DND-41 (cell line): ENCODE results near the gene XK.

ENCODE experiments used
- ATAC-seq: fragments of 200-7000 bp; cut with Tn5 transposase; 3 replicates; pipeline ENCODE4 v1.9.1; 2021; ENCODE audit warnings: low read depth; ENCODE audit not compliant: insufficient read depth
- DNase-seq: peaks from one replicate; pipeline ENCODE4 v3.0.0-alpha.2; 2020
- H2AFZ ChIP-seq: 2 replicates; pipeline ENCODE4 v1.6.0; 2012; ENCODE audit warnings: low read depth, low read length
- H3K27ac ChIP-seq: 2 replicates; pipeline ENCODE4 v1.5.1; 2012; ENCODE audit warnings: low read length, inconsistent platforms
- H3K27me3 ChIP-seq: fragments of 200-600 bp; sonication (generic); 2 replicates; pipeline ENCODE4 v1.6.0; 2012; ENCODE audit warnings: low read length, mild to moderate bottlenecking, inconsistent platforms; ENCODE audit not compliant: insufficient read depth, poor library complexity
- H3K36me3 ChIP-seq: 2 replicates; pipeline ENCODE4 v1.5.1; 2012; ENCODE audit warnings: low read length, inconsistent platforms; ENCODE audit not compliant: insufficient read depth
- H3K4me1 ChIP-seq: 2 replicates; pipeline ENCODE4 v1.5.1; 2012; ENCODE audit warnings: mild to moderate bottlenecking, low read length; ENCODE audit not compliant: insufficient read depth
- H3K4me2 ChIP-seq: 2 replicates; pipeline ENCODE4 v1.6.0; 2012; ENCODE audit warnings: mild to moderate bottlenecking, moderate library complexity, low read length, inconsistent platforms; ENCODE audit not compliant: insufficient read depth
- H3K4me3 ChIP-seq, 2 experiments: fragments of 200-600 bp in 1 of 2; shearing (Covaris generic) in 1 of 2; 2 replicates each; pipeline ENCODE4 v1.5.1; 2012 to 2016; ENCODE audit warnings: inconsistent platforms in 2 of 2, low read length in 2 of 2, mild to moderate bottlenecking in 2 of 2, low read depth in 1 of 2, moderate library complexity in 1 of 2
- H3K79me2 ChIP-seq: 2 replicates; pipeline ENCODE4 v1.6.0; 2012; ENCODE audit warnings: low read length, inconsistent platforms; ENCODE audit not compliant: insufficient read depth
- H3K9ac ChIP-seq: 2 replicates; pipeline ENCODE4 v1.6.0; 2012; ENCODE audit warnings: low read depth, mild to moderate bottlenecking, inconsistent platforms, low read length, moderate library complexity
- H3K9me3 ChIP-seq: 2 replicates; pipeline ENCODE4 v1.5.1; 2012; ENCODE audit warnings: low read length, moderate library complexity, mild to moderate bottlenecking, inconsistent platforms; ENCODE audit not compliant: insufficient read depth, severe bottlenecking
- H4K20me1 ChIP-seq: 2 replicates; pipeline ENCODE4 v1.6.0; 2012; ENCODE audit warnings: low read length; ENCODE audit not compliant: insufficient read depth
- EZH2 ChIP-seq: IDR thresholded peaks from 3 replicates; pipeline ENCODE4 v1.6.1; 2012; ENCODE audit warnings: borderline replicate concordance, low read depth, mild to moderate bottlenecking, moderate library complexity, low read length, inconsistent platforms; ENCODE audit not compliant: severe bottlenecking
- TF ChIP-seq, protein P1 (sequence below): IDR thresholded peaks from 2 replicates; pipeline ENCODE4 v1.5.1; 2012; ENCODE audit warnings: borderline replicate concordance, low read length, moderate library complexity, mild to moderate bottlenecking; ENCODE audit not compliant: poor library complexity, severe bottlenecking; ENCODE audit errors: extremely low read depth

Gene XK

DNA sequence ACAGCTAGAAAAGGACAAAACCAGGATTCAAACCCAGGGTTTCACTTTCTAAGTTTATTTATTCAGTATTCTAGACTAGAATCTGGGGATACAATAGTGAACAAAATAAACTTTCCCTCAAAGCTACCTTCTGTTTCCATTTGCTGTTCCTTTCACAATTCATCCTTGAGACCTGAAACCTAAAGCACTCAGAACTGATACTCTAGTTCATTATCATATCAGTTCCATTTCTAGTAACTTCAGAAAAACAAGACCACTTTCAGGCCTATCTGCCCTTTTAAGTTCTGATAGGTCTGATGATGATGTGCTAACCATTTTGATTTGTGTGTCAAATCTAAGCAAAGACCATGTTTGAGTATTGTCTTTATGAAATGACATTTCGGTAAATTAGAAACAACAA, 7.8 kb upstream of the XK start:
- H2AFZ ChIP-seq: no peak overlapping the region
- DNase-seq: no peak

DNA sequence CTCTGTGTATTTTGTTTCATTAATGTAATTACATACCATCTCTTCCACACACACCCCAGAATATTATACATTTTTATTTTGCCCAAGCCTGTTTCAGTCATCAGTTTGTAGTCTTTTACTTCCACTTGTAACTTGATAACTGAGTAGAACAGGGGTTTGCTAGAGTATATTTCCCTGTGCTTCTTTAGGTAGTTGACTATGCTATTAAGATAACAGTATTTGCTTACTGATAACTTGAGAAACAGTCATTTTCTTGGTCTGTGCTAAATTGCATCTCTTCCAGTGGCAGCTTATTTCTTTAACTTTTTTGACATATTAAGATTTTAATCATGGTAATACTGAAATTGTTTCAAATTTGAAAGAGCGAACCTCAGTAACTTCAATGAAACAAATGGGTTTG, 7.0 kb upstream of the XK start:
- TF ChIP-seq, protein P1, sequence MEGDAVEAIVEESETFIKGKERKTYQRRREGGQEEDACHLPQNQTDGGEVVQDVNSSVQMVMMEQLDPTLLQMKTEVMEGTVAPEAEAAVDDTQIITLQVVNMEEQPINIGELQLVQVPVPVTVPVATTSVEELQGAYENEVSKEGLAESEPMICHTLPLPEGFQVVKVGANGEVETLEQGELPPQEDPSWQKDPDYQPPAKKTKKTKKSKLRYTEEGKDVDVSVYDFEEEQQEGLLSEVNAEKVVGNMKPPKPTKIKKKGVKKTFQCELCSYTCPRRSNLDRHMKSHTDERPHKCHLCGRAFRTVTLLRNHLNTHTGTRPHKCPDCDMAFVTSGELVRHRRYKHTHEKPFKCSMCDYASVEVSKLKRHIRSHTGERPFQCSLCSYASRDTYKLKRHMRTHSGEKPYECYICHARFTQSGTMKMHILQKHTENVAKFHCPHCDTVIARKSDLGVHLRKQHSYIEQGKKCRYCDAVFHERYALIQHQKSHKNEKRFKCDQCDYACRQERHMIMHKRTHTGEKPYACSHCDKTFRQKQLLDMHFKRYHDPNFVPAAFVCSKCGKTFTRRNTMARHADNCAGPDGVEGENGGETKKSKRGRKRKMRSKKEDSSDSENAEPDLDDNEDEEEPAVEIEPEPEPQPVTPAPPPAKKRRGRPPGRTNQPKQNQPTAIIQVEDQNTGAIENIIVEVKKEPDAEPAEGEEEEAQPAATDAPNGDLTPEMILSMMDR: no peak
- TF ChIP-seq EZH2: no peak
- no peaks in the 10 kb centered on the region for H4K20me1 ChIP-seq
- H3K27me3 ChIP-seq: no peaks in the 10 kb centered on the region
- no peaks in the 10 kb centered on the region for H3K79me2 ChIP-seq
- ATAC-seq: no peak
- no peaks in the 10 kb centered on the region for H3K36me3 ChIP-seq
- no peak overlapping the region for H3K27ac ChIP-seq
- H3K9ac ChIP-seq: no peak overlapping the region
- no peaks in the 10 kb centered on the region for H3K4me1 ChIP-seq
- no peaks in the 10 kb centered on the region for H3K9me3 ChIP-seq
- no peak overlapping the region for H3K4me2 ChIP-seq
- no peak overlapping the region for H3K4me3 ChIP-seq
- H2AFZ ChIP-seq: no peak overlapping the region
- DNase-seq: no peak

More for the DNA sequence above, 7.8 kb upstream of the XK start:
- H3K27me3 ChIP-seq: no peaks in the 10 kb centered on the region
- no peak for ATAC-seq
- no peaks in the 10 kb centered on the region for H3K9me3 ChIP-seq
- no peaks in the 10 kb centered on the region for H3K4me1 ChIP-seq
- no peaks in the 10 kb centered on the region for H4K20me1 ChIP-seq
- H3K79me2 ChIP-seq: no peaks in the 10 kb centered on the region
- no peak overlapping the region for H3K27ac ChIP-seq
- H3K36me3 ChIP-seq: no peaks in the 10 kb centered on the region
- no peak for TF ChIP-seq EZH2
- TF ChIP-seq, protein P1: no peak
- H3K4me3 ChIP-seq: no peak overlapping the region
- no peak overlapping the region for H3K9ac ChIP-seq
- no peak overlapping the region for H3K4me2 ChIP-seq

DNA sequence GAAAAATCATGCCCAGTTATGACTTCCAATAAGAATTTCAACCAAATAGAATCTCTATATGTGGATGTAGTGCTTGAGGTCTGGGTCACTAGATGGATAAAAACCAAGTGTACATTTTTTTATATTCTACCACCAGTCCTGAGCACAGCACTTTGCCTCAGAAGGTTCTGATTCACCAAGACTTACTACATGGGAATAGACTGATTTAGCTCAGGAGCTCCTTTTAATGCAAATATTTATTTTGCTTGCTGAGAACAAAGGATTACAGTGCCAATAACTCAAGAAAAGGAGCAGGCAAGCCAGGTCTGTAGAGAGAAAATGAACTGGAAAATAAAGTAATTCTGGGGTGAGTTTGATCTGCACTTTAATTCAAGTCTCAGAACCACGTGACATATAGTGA, 6.4 kb upstream of the XK start:
- no peak for ATAC-seq
- no peaks in the 10 kb centered on the region for H3K79me2 ChIP-seq
- H2AFZ ChIP-seq: no peak overlapping the region
- no peak overlapping the region for H3K27ac ChIP-seq
- H3K4me1 ChIP-seq: no peaks in the 10 kb centered on the region
- no peak overlapping the region for H3K4me2 ChIP-seq
- H3K9ac ChIP-seq: no peak overlapping the region
- TF ChIP-seq EZH2: no peak
- TF ChIP-seq, protein P1: no peak
- H3K36me3 ChIP-seq: no peaks in the 10 kb centered on the region
- DNase-seq: no peak
- no peaks in the 10 kb centered on the region for H4K20me1 ChIP-seq
- no peaks in the 10 kb centered on the region for H3K27me3 ChIP-seq
- no peak overlapping the region for H3K4me3 ChIP-seq
- H3K9me3 ChIP-seq: no peaks in the 10 kb centered on the region

DNA sequence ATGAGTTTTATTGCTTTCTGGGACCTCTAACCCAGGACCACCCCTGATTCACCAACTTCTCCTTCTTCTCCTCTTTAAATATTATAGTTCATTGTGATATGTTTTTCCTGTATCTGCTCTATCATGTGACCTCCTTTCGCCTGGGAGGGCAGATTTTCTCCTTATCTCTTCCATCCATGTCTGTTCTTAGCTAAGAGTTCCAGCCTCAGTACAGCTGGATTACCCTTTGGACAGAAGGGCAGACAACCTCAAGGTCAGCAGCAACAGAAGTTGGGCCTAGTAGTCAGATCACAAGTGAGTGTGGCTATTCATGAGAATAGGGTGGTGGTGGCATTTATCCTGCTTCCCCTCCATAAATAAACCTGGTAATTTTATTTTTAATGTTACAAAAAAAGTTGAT, 5.7 kb upstream of the XK start:
- Histone ChIP-seq H3K9ac (no peak overlapping the region), H3K4me1 (no peaks in the 10 kb centered on the region), H4K20me1 (no peaks in the 10 kb centered on the region), H3K9me3 (no peaks in the 10 kb centered on the region), H3K4me3 (no peak overlapping the region), H3K4me2 (no peak overlapping the region), H3K27ac (no peak overlapping the region), H3K27me3 (no peaks in the 10 kb centered on the region), H3K79me2 (no peaks in the 10 kb centered on the region), H2AFZ (no peak overlapping the region), H3K36me3 (no peaks in the 10 kb centered on the region)
- no peak for TF ChIP-seq EZH2
- TF ChIP-seq, protein P1: no peak
- DNase-seq: no peak
- no peak for ATAC-seq
